Fibroblast of skin of scalp (primary cell): Measurements from ENCODE around the gene GEN1. TPM values are rescaled to one million over a fixed set of nuclear protein-coding genes. Genes with fewer than 3 reads are reported as not detected.

ENCODE experiments used
- DNase-seq: peaks from one replicate; pipeline ENCODE4 v3.0.0-alpha.2; 2013
- polyA plus RNA-seq, 2 experiments: library from polyadenylated mRNA; unstranded; fragments of 120-200 nt; gene quantifications; one replicate each; pipeline ENCODE4 v1.2.1, GENCODE V29; 2013; ENCODE audit not compliant: insufficient read length in 2 of 2

GEN1 gene, protein sequence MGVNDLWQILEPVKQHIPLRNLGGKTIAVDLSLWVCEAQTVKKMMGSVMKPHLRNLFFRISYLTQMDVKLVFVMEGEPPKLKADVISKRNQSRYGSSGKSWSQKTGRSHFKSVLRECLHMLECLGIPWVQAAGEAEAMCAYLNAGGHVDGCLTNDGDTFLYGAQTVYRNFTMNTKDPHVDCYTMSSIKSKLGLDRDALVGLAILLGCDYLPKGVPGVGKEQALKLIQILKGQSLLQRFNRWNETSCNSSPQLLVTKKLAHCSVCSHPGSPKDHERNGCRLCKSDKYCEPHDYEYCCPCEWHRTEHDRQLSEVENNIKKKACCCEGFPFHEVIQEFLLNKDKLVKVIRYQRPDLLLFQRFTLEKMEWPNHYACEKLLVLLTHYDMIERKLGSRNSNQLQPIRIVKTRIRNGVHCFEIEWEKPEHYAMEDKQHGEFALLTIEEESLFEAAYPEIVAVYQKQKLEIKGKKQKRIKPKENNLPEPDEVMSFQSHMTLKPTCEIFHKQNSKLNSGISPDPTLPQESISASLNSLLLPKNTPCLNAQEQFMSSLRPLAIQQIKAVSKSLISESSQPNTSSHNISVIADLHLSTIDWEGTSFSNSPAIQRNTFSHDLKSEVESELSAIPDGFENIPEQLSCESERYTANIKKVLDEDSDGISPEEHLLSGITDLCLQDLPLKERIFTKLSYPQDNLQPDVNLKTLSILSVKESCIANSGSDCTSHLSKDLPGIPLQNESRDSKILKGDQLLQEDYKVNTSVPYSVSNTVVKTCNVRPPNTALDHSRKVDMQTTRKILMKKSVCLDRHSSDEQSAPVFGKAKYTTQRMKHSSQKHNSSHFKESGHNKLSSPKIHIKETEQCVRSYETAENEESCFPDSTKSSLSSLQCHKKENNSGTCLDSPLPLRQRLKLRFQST
- polyA plus RNA-seq (2013, experiment 1 of 2; ENCODE audit: insufficient read length), result 6.2 TPM
- 6.5 TPM for polyA plus RNA-seq (2013, experiment 2 of 2; ENCODE audit: insufficient read length)

DNA sequence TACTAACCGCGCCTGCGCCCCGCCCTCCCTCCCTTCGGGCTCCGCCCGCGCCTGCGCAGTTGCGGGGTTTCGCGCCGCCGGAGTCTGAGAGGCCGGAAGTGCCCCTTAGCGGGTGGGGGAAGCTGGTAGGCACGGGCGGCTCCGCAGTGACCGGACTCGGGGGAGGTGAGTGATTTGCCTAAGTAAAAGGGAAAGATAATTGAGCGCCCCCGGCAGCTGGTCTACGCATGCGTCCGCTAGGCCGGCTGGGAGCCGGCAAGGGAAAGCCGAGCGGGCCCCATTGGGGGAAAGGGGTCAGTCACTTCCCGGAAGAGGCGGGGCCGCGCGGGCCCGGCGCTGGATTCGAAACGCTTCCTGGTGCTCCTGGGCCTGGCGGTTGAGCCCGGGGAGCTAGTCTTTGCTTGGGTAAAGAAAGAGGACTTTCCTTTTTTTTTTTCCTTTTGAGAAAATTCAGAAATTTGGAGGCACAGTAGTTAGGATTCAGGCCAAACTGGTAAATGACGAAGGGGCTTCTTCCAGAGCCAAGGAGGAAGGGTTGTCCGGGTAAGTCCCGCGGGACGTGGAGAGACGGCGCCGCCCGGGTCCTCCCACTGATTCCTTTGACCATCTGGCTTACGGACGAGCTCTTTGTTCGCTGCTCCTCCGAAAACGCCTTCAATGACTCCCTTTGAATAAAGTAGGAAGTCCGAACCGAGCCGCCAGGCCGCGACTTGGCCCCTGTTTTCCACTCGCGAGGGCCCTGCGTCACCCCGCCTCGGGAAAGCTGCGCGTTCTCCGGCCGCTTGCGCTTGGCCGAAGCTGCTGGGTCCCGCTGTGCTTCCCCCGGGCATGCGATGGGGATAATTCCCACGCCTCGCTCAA lies at the start of gene GEN1, which contains the start of gene SMC6:
TSS of gene GEN1 (plus strand) at position 336 of the 861 bp plus-strand sequence. CDS start 5,806 bp downstream, outside the sequence.
TSS of gene SMC6 (minus strand) at position 8 of the 861 bp plus-strand sequence. CDS start 7,864 bp downstream, outside the sequence.
- peak; percentile 94 for DNase-seq

DNA sequence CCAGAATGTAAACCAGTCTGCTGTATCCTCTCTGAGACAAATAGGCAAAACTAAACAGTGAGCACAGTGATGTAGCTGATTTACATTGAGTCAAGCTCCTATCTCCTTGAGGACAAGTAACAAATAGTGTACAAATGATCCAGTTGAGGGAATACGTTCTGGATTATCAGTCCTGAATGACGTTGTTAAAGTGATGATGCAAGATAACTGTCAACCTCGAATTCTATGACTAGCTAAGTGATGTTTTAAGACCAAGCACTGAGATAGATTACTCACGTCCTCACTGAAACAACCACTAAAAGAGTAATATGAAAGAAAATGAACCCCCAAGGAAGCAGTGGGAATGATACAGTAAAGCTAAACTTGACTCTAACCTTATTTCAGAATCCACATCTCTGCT lies 47.1 kb upstream of the GEN1 start:
- DNase-seq, result no peak

DNA sequence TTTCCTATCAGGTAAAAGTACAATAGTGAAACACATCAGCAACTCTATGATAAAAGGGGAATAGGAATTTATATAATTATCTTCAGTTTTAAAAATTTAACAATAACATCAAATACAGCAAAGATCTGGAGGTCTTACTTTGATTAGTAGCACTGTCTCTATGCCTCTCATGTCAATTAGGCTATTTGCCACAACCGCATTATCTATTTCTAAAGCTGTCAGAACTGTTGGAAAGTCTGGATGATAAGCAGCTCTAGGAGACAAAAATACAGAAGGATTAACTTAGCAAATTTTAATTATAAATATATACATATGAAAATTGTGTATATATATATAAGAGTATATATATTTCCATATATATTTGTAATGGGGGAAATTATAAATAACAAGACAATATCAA lies 45.4 kb upstream of the GEN1 start:
- DNase-seq, result no peak

DNA sequence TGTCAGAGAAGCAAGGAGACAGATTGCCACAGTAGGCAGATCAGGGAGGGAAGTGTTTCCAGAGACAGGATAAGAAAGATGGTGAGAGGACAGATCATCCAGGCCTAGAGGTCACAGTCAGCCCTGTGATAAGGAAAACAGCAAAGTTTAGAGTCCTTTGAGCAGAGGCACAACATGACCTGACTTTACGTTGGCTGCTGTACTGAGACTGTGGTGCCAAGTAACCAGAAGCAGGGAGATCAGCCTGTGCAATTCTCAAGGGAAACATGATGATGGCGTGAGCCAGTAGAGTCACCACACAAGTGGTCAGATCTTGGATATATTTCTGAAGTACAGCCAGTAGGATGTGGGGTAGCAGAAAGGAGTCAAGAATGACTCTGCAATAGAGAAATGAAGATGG lies 44.0 kb upstream of the GEN1 start:
- no peak for DNase-seq

DNA sequence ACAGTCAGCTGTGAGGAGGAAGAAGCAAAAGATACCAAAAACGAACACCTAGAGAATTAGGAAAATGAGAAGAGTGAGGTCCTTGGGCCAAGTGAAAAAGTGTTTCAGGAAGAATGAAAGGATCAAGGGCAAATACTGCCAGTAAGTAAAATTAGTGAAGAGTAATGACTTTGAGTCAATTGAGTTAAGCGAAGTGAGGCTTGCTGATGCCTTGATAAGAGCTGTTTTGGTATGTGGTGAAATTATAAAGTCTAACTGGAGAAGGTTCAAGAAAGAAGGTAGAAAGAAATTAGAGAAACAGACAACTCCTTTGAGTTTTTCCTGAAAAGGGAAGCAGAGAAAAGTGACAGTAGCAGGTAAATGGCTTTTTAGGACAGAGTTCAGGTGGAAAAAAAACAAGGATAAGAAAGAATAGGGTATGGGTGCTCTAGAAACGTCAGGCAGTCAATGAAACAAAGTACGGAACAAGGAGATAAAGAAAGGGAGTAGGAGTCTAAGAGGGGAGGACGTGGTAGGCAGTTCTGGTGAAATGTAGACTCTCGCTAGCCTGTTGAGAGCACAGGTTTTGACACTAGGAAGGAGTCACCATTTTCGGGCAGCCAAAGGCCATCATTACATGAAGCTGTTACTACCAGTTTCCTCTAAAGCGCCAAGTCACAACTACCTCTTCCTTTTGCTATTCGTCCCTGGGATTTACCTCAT lies 43.2 kb upstream of the GEN1 start:
- DNase-seq, result no peak

DNA sequence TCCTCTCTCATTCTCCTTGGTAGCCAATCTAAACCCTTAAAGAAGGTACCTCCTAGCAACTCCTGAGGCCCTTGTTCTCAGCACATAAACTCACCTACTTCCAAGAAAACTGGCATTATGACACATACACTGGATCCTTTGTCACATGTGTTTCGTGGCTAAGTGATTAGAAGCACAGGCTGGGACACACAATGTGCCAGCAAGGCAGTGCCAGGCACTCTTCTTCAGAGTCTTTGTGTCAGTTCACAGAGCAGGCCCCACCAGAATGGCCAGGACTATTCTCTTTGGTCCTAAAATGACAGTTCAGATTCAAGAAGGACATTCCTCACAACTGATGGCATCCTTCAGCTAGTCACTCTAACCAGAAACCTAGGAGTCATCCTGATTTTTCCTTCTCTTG lies 40.6 kb upstream of the GEN1 start:
- no peak for DNase-seq

DNA sequence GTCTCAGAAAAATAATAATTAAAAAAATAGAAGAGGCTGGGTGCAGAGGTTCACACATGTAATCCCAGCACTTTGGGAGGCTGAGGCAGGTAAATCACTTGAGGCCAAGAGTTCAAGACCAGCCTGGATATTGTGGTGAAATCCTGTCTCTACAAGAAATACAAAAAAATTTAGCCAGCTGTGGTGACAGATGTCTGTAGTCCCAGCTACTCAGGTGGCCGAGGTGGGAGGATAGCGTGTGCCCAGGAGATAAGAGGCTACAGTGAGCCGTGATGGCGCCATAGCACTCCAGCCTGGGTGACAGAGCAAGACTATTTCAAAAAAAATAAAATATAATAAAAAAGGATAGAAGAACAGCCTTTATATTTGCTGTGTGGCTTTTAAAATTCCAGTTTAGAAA lies 36.3 kb upstream of the GEN1 start:
- DNase-seq, result no peak

DNA sequence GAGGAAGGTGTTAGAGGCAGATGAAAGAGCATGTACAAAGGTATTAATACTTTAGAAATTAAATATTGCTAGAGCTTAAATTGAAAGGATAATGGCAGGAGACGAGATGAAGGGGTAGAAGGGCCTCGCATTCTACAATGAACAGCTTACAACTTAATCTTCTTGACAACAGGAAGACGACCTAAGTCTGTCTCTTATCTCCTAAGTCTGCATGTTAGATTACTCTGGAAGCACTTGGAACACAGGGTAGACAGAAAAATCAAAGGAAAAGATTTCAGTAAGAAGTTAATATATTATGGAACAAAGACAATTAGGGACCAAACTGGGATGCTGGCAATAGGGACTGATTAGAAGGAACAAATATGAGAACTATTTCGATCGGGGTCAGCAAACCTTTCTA lies 35.2 kb upstream of the GEN1 start:
- DNase-seq, result no peak

DNA sequence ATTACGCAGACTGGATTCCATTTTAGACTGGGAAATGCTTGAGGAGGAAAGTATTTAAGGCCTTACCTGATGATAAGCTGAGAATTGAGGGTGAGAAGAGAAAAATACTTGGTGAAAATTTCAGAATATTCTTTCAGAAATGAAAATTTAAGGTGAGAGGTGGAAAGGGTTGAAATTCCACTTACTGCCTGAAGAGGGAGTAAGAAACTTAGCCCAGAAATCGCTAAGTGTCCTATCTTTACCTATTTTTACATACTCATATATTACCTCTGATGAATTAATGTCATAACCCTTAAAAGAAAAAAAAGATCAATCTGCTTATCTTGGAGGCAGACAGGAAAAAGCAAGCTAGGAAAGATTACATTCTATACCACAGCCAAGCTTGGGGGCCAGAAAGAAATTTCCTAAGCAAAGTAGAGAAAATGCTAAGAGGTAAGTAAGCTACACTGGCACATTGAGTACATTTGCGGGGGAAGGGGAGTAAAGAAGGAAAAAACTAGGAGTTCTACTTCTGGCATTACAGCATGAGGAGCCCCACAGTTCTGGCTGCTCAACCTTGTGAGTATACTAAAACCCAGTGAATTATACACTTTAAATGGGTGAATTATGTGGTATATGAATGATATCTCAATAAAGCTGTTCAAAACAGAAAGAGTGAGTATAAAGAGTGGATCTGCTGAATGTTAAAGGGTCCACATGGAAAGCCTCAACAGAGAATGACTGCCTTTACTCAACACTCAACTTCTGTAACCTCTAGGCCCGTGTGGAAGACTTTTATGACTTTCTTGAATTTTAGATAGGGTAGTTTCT lies 34.2 kb upstream of the GEN1 start:
- no peak for DNase-seq

DNA sequence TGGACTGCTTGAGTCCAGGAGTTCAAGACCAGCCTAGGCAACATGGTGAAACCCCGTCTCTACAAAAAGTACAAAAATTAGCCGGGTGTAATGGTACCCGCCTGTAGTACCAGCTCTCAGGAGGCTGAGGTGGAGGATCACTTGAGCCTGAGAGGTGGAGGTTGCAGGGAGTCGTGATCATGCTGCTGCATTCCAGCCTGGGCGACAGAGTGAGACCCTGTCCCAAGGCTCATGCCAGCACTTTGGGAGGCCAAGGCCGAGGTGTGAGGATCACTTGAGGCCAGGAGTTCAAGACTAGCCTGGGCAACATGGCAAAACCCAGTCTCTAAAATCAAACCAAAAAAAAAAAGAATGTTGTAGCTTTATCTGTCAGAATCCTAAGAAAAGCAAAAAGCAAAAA lies 25.7 kb upstream of the GEN1 start:
- DNase-seq, result no peak

DNA sequence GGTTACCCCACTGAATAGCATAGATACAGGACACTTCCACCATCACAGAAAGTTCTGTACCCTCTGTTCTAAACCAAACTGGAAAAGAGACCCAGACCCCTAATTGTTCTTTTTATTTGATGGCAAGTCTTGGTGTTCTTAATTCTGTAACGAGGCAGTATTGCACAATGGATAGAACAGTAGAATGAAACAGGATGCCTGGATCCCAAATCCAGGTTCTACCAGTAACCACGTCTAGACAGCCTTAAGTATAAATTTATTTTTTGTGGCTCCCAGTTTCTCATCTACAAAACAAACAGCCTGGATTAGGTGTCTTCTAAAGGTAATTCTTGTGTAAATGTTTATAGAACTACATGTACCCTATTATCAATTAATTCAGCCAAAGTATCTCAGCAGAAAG lies 24.1 kb upstream of the GEN1 start:
- no peak for DNase-seq

DNA sequence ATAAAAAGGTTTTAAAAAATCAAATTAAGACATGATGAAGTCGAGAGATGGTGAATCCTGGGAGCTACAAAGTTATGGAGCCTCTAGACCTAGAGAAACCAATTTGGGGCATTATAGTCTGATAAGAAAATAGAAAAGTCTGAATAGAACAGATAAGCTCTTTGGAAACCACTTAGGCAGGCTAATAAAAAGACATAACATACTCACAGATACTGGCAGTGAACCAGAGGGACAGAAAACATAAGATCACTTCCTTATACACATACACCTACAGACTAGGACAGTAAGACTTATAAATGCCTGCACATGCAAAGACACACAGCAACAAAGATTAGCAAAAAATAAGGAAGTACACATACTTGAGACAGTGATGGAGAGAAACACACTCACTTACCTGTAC lies 20.3 kb upstream of the GEN1 start:
- DNase-seq, result no peak

DNA sequence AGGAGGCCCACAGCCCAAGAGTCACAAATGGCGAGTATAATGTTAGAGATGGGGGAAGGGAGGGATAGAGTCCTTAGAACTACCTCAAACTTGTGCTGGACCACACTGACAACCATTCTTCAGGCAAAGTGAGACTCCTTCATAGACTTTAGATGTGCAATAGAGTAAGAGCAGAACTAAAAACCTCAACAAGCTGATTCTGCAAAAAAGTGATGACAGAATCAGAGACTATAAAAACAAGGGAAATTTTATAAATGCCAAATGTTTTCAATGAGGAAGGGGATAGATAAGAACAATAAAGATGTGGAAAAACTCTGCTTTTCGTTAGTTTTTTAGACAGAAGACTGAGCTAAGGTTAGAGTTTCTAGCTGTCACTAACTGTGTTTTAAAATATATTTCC lies 18.1 kb upstream of the GEN1 start:
- no peak for DNase-seq

DNA sequence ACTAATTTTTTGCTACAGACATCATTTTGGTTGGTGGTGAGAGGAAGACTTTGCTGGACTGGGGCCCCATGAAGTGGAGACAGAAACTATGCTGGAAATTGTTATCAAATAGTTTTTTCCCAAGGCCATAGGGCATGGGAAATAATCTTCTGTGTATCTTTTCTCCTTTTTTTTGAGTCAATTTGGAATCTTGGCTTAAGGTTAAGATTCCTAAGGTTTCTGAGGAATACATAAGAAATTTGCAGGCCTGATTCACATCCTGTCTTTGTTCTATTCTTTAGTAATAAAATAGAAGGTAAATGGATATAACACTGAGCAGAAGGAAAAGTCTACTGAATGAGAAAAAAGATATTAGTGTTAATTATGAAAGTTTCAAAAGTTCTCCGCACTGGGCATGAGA lies 16.9 kb upstream of the GEN1 start:
- DNase-seq, result peak; percentile 66

DNA sequence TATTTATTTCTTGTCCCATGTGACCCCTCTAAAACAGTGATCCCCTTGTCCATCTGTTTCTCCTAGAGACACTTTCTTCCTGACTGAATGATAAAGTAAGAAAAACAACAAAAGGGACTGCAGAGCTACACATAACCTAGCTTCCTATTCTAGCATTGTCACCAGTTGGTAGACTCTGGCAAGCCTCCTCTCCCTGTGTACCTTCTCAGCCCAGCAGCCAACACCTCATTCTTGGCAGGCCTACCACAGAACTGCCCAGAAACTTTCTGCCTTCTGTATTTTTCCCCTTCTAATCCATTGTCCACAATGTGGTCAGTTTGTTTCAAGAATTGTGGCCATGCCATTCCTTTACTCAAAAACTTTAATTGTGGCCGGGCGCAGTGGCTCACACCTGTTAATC lies 13.7 kb upstream of the GEN1 start:
- DNase-seq, result no peak

DNA sequence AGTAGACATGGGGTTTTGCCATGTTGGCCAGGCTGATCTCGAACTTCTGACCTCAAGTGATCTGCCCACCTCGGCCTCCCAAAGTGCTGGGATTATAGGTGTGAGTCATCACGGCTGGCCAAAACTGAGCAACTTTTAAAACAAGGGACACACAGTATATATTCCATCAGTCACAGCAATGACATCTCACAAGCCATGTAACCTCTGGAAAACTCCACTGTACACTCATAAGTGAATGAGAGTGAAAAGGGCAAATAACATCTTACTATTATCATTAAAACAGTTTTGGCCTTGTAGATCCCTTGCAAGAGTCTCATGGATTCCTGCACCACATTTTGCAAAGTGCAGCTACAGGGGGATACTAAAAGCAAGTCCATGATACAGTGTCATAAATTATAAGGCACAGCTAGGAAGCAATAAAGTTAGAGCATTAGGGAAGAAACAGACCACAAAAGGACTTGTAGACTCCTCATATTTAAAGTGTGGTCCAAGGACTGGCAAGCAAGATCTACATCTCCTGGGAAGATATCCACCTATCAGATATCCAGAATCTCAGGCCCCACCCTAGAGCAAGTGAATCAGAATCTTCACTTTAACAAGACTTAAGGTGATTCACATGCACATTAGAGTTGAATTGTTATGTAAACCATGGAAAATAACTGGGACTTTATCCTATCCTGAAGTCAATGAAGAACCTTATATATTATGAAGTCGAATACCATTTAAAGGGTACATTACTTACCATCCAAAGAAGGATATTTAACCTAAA lies 6.1 kb upstream of the GEN1 start:
- no peak for DNase-seq

DNA sequence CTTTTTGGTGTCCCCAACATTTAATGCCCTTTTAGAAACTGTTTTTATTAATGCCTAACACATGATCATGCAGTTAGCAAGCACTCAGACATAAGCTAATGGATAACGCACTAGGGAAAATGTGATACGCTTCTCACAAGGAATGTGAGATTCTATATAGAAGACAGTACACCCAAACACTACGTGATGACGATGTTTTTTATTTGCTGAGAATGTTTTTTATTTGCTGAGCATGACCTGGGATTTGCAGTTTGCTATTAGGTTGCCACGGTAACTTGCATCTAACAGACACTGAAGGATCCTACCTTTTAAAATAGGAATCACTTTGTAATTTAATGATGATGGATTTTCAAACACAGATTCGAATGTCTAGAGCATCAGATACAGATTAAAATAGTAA lies 5.2 kb upstream of the GEN1 start:
- DNase-seq, result no peak

DNA sequence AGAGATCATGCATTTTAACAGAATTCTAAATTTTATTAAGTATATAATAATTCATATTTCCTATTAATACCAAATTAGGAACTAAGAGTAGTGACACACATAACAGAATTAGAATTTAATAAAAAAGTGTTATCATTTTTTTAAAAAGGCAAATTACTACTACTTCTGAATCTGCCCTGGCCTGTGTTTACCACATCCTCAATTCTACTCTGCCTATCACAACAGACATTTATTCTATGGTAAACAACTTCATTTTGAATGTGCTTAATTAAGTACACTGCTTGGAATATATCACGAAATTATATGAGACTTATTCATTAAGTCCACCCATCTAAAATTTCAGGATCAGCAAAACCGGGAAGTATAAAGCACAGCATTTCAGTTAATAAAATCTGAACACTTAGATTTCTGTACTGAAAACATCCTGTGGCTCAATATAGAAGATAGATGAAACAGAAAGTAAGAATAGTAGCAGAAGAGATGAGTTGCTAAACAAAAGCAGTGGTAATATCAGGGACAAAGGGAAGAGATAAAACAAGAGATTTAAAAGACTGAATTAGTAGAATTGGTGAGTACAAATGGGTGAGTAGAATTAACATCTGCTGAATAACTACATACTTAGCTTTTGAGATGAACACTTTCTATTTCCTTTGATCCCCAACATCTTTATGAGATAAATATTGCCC lies 4.0 kb upstream of the GEN1 start:
- DNase-seq, result no peak

DNA sequence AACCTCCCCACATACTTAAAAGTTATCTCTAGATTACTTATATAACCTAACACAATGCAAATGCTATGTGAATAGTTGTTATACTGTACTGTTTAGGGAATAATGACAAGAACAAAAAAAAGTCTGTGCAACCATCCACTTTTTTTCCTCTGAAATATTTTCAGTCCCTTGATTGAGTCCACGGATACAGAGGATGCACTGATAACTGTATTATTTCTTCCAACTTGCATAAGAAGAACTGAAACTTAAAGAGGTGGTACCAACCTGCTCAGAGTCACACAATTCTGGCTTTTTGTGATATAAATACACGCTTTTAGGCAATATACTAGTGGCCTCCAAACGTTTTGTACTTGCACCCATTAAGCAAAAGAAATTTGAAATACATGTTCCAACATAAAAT lies 1.7 kb upstream of the GEN1 start:
- no peak for DNase-seq
